Measurements from ENCODE around the gene FAM222B. TPM values are rescaled to one million over a fixed set of nuclear protein-coding genes. Genes with fewer than 3 reads are reported as not detected.
A peak's percentile ranks its signal among the peaks of the same experiment; 100 is the strongest.

Gene FAM222B
- total RNA-seq, 1 experiment from 2014 or later: 39.5 TPM

DNA sequence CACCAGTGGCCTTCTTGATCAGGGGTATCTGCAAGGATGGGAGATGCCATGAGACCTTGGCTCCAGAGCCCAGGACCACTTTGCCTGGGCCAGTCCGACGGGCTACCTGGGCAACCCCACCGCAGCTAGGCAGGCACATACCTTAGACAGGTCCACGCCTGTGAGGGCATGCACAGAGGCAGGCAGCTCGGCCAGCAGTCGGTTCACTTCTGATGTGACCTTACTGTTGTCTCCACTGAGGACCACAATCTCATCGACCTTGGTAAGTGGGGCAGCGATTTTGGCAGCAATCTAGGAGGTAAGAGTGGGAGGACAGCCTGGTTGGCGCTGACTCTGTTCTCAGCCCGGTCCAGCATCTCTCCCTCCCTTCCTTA, 38.0 kb upstream of the FAM222B start:
- TF ChIP-seq CTCF (IDR thresholded peaks at IDR 0.05; ENCODE audit: insufficient read depth in 1 of 2, low read depth in 1 of 2, low read length in 1 of 2, severe bottlenecking in 1 of 2, unreplicated experiment in 1 of 2): no peak
- Mint-ChIP-seq H3K27ac (ENCODE audit: unreplicated experiment) (no peak overlapping the region), H3K36me3 (ENCODE audit: insufficient read depth, unreplicated experiment) (peaks cover 25% of the 10 kb centered on the region), H3K9me3 (ENCODE audit: unreplicated experiment) (no peaks in the 10 kb centered on the region), H3K4me3 (ENCODE audit: unreplicated experiment) (no peak overlapping the region), H3K27me3 (ENCODE audit: insufficient read depth, unreplicated experiment) (no peaks in the 10 kb centered on the region), H3K4me1 (ENCODE audit: low read depth, unreplicated experiment) (peaks cover 16% of the 10 kb centered on the region)
- Histone ChIP-seq H3K27me3 (replicated peaks; ENCODE audit: control insufficient read depth, insufficient read depth, low read length) (no peaks in the 10 kb centered on the region), H3K36me3 (ENCODE audit: control insufficient read depth, insufficient read depth, low read length) (peaks cover 8% of the 10 kb centered on the region), H3K9me3 (no peaks in the 10 kb centered on the region), H3K4me3 (ENCODE audit: low read depth, low read length) (no peak overlapping the region), H3K4me1 (0 out of 2 replicates have a peak, but pooled peaks cover 5% of the 10 kb centered on the region)
- no peak for DNase-seq
- POLR2A ChIA-PET: interaction anchor here (0.5 kb wide), 1 partner anchor 71 kb away, joined by 3 read pairs; the partner anchor contains the start of gene PHF12
- intact Hi-C loops (cut with micrococcal nuclease; ENCODE audit: unreplicated experiment): no loop called here
- CTCF ChIA-PET: interaction anchor here (2.2 to 4.8 kb wide), 2 partner anchors 117 to 154 kb away, joined by 30 to 70 read pairs; partner anchors contain the start of gene TLCD1
- BruUV-seq (replicated peaks): no TSS peak

DNA sequence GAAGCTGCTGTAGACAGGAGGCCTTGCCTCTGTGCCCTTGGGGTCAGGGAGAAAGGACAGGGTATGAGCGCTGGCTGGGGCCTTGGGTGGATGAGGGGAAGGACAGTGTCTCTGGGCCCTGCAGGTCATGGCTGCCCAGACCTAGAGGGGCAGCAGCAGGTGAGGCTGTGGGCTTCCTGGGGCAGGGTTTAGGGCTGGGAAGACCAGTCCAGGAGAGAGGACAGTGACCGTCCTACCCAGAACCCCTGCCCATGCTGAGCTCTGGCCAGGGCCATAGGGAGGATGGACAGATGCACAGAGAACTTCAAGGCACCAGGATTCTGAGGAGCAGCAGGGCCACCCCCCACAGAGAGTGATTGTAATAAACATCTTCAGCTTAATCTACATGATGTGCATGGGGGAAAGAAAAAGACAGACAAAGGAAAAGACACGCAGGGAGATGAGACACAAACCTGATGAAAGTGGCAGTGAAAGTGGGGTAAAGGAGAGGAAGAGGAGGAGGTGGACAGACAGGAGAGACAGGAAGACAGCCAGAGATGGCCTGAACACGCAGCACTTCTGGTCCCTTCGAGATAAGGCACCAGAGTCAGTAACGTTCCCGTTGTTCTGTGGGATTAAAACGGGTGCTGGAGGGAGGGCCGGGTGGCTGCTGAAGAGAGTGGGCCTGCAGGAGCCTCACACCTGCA, 37.4 kb upstream of the FAM222B start:
- BruUV-seq (replicated peaks): TSS peak; percentile 49
- ChIA-PET CTCF (interaction anchor here (0.8 to 4.8 kb wide), 7 partner anchors 15 to 153 kb away, joined by 3 to 70 read pairs (median 6); partner anchors contain the start of genes FAM222B and TLCD1), POLR2A (interaction anchor here (0.5 to 0.7 kb wide), 2 partner anchors 71 to 200 kb away, joined by 3 read pairs; partner anchors contain the start of gene PHF12)
- Mint-ChIP-seq H3K4me3 (ENCODE audit: unreplicated experiment) (no peak overlapping the region), H3K27me3 (ENCODE audit: insufficient read depth, unreplicated experiment) (no peaks in the 10 kb centered on the region), H3K9me3 (ENCODE audit: unreplicated experiment) (no peaks in the 10 kb centered on the region), H3K27ac (ENCODE audit: unreplicated experiment) (no peak overlapping the region), H3K36me3 (ENCODE audit: insufficient read depth, unreplicated experiment) (peaks cover 25% of the 10 kb centered on the region), H3K4me1 (ENCODE audit: low read depth, unreplicated experiment) (peaks cover 16% of the 10 kb centered on the region)
- no peak for DNase-seq
- no peaks in the 10 kb centered on the region for H3K27me3 ChIP-seq (replicated peaks; ENCODE audit: control insufficient read depth, insufficient read depth, low read length)
- H3K9me3 ChIP-seq: no peaks in the 10 kb centered on the region
- 0 out of 2 replicates have a peak, but pooled peaks cover 6% of the 10 kb centered on the region for H3K4me1 ChIP-seq
- no peak overlapping the region for H3K4me3 ChIP-seq (ENCODE audit: low read depth, low read length)
- intact Hi-C loops (cut with micrococcal nuclease; ENCODE audit: unreplicated experiment): loop anchor here (1.0 to 10.0 kb wide), 5 partner anchors 15 to 153 kb away; no protein-coding TSS in a partner anchor
- no peak for TF ChIP-seq CTCF (IDR thresholded peaks at IDR 0.05; ENCODE audit: insufficient read depth in 1 of 2, low read depth in 1 of 2, low read length in 1 of 2, severe bottlenecking in 1 of 2, unreplicated experiment in 1 of 2)
- H3K36me3 ChIP-seq (ENCODE audit: control insufficient read depth, insufficient read depth, low read length): peaks cover 7% of the 10 kb centered on the region

DNA sequence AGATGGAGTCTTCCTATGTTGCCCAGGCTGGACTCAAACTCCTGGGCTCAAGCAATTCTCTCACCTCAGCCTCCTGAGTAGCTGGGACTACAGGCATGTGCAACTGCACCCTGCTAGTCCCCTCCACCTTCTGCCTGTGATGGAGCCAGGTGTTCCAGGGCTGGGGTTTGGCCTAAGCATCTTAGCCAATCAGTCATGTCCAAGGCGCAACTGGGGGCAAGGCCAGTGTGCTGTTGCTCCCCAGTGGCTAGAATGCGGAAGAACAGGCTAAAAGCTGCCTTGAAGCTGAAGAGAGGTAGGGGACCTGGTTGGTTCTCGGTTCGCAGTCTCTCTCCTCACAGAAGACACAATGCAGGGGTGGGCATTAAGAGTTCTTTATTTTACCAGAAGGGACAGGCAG, 36.4 kb upstream of the FAM222B start:
- ChIA-PET CTCF (interaction anchor here (0.6 to 4.8 kb wide), 15 partner anchors 14 to 1013 kb away, joined by 3 to 70 read pairs (median 4); partner anchors contain the start of genes FAM222B, NEK8 and TLCD1), POLR2A (no interaction called here)
- Histone ChIP-seq H3K4me3 (ENCODE audit: low read depth, low read length) (no peak overlapping the region), H3K27me3 (replicated peaks; ENCODE audit: control insufficient read depth, insufficient read depth, low read length) (no peaks in the 10 kb centered on the region), H3K9me3 (no peaks in the 10 kb centered on the region), H3K4me1 (0 out of 2 replicates have a peak, but pooled peaks cover 6% of the 10 kb centered on the region), H3K36me3 (ENCODE audit: control insufficient read depth, insufficient read depth, low read length) (peaks cover 6% of the 10 kb centered on the region)
- intact Hi-C loops (cut with micrococcal nuclease; ENCODE audit: unreplicated experiment): loop anchor here (1.0 to 10.0 kb wide), 5 partner anchors 14 to 152 kb away; no protein-coding TSS in a partner anchor
- H3K27ac Mint-ChIP-seq (ENCODE audit: unreplicated experiment): peak overlapping the region; percentile 30
- H3K36me3 Mint-ChIP-seq (ENCODE audit: insufficient read depth, unreplicated experiment): peaks cover 25% of the 10 kb centered on the region
- BruUV-seq (replicated peaks): no TSS peak
- peak; percentile 79 to 82 for DNase-seq
- no peaks in the 10 kb centered on the region for H3K27me3 Mint-ChIP-seq (ENCODE audit: insufficient read depth, unreplicated experiment)
- no peaks in the 10 kb centered on the region for H3K9me3 Mint-ChIP-seq (ENCODE audit: unreplicated experiment)
- TF ChIP-seq CTCF (IDR thresholded peaks at IDR 0.05; ENCODE audit: insufficient read depth in 1 of 2, low read depth in 1 of 2, low read length in 1 of 2, severe bottlenecking in 1 of 2, unreplicated experiment in 1 of 2): peak; percentile 73 to 85
- H3K4me1 Mint-ChIP-seq (ENCODE audit: low read depth, unreplicated experiment): peaks cover 16% of the 10 kb centered on the region
- H3K4me3 Mint-ChIP-seq (ENCODE audit: unreplicated experiment): no peak overlapping the region

Measured in Caco-2 (cell line).